Keratinocyte (primary cell): ENCODE results near the gene RBM8A. TPM values are rescaled to one million over a fixed set of nuclear protein-coding genes. Genes with fewer than 3 reads are reported as not detected.

ENCODE experiments used
- DNase-seq: peaks from one replicate; pipeline ENCODE4 v3.0.0-alpha.2; 2011; ENCODE audit warnings: low read depth, missing footprints, low spot score
- FAIRE-seq: peaks from 2 replicates; lab custom pipeline; 2011; peaks lifted over from hg19 to GRCh38; lab: Jason Lieb, UNC
- H2AFZ ChIP-seq: 2 replicates; pipeline ENCODE4 v1.6.0; 2012; ENCODE audit warnings: low read length, control low read depth, inconsistent platforms; ENCODE audit not compliant: control insufficient read depth
- H3K27ac ChIP-seq: 2 replicates; pipeline ENCODE4 v1.5.1; 2011; ENCODE audit warnings: low read length; ENCODE audit not compliant: control insufficient read depth, insufficient read depth
- H3K27me3 ChIP-seq: 3 replicates; pipeline ENCODE4 v1.6.0; 2011; ENCODE audit warnings: low read length; ENCODE audit not compliant: control insufficient read depth, insufficient read depth; ENCODE audit errors: extremely low read depth
- H3K36me3 ChIP-seq, 2 experiments: 2 replicates in 1 of 2; 3 replicates in 1 of 2; pipeline ENCODE4 v1.5.1; 2011; ENCODE audit warnings: low read length in 2 of 2, mild to moderate bottlenecking in 1 of 2; ENCODE audit not compliant: control insufficient read depth in 2 of 2, insufficient read depth in 2 of 2; ENCODE audit errors: extremely low read depth in 1 of 2
- H3K4me1 ChIP-seq: 3 replicates; pipeline ENCODE4 v1.5.1; 2011; ENCODE audit warnings: low read length; ENCODE audit not compliant: control insufficient read depth, insufficient read depth; ENCODE audit errors: extremely low read depth
- H3K4me2 ChIP-seq: 3 replicates; pipeline ENCODE4 v1.6.0; 2011; ENCODE audit warnings: low read depth, low read length; ENCODE audit not compliant: control insufficient read depth, insufficient read depth; ENCODE audit errors: extremely low read depth
- H3K4me3 ChIP-seq, 3 experiments: fragments of 200-600 bp in 1 of 3; sonication (generic) in 1 of 3; 2 replicates in 2 of 3; 3 replicates in 1 of 3; pipeline ENCODE4 v1.5.1; 2011 to 2016; ENCODE audit warnings: low read length in 3 of 3, mild to moderate bottlenecking in 3 of 3, control low read depth in 2 of 3, inconsistent platforms in 1 of 3, low read depth in 1 of 3, mixed read lengths in 1 of 3, mixed run types in 1 of 3, moderate library complexity in 1 of 3; ENCODE audit not compliant: control insufficient read depth in 2 of 3, insufficient read depth in 2 of 3; ENCODE audit errors: extremely low read depth in 1 of 3
- H3K79me2 ChIP-seq: 2 replicates; pipeline ENCODE4 v1.6.0; 2012; ENCODE audit warnings: low read length; ENCODE audit not compliant: control insufficient read depth, insufficient read depth
- H3K9ac ChIP-seq: 3 replicates; pipeline ENCODE4 v1.6.0; 2011; ENCODE audit warnings: low read length; ENCODE audit not compliant: control insufficient read depth, insufficient read depth; ENCODE audit errors: extremely low read depth
- H3K9me1 ChIP-seq: 3 replicates; pipeline ENCODE4 v1.6.0; 2011; ENCODE audit warnings: low read length; ENCODE audit not compliant: control insufficient read depth, insufficient read depth; ENCODE audit errors: extremely low read depth
- H3K9me3 ChIP-seq: 2 replicates; pipeline ENCODE4 v1.5.1; 2012; ENCODE audit warnings: low read depth, low read length; ENCODE audit not compliant: control insufficient read depth
- H4K20me1 ChIP-seq: 3 replicates; pipeline ENCODE4 v1.6.0; 2011; ENCODE audit warnings: low read length; ENCODE audit not compliant: control insufficient read depth, insufficient read depth; ENCODE audit errors: extremely low read depth
- EZH2 ChIP-seq: IDR thresholded peaks from one replicate; pipeline ENCODE4 v1.6.1; 2012; ENCODE audit warnings: inconsistent platforms, mild to moderate bottlenecking, low read length, moderate library complexity
- dilution Hi-C: fragments of 300-500 bp; cut with MboI; formaldehyde crosslinking; loops from one replicate; pipeline ENCODE4 v1.7.0; 2020; ENCODE audit warnings: low sequenced_read_pairs; ENCODE audit not compliant: extremely low pct_ligation_motif_present
- polyA plus RNA-seq, 5 experiments: library from polyadenylated mRNA; depleted of rRNA in 3 of 5; stranded (reverse) in 3 of 5; stranded (forward) in 1 of 5; unstranded in 1 of 5; fragments of >200 nt; gene quantifications; 1 replicate in 1 of 5; 2 replicates in 3 of 5; 3 replicates in 1 of 5; pipeline versions ENCODE4 v1.2.1 to v1.2.3, GENCODE V29; 2011 to 2012; ENCODE audit warnings: missing spikeins in 2 of 5, low read depth in 1 of 5, low replicate concordance in 1 of 5
- TF ChIP-seq, protein P1 (sequence below), 3 experiments: IDR thresholded peaks in 1 of 3; conservative IDR thresholded peaks in 1 of 3; optimal IDR thresholded peaks in 1 of 3; 2 replicates in 2 of 3; 3 replicates in 1 of 3; pipeline versions ENCODE3 to v1.5.1; 2011; ENCODE audit warnings: low read length in 3 of 3, mild to moderate bottlenecking in 3 of 3, moderate library complexity in 2 of 3, control low read depth in 1 of 3, inconsistent platforms in 1 of 3; ENCODE audit not compliant: insufficient read depth in 2 of 3; ENCODE audit errors: extremely low read depth in 1 of 3

Gene RBM8A
- polyA plus RNA-seq, 1 donor (not counting 4 experiments of a cell fraction or from before 2014, with no cell fraction given), result 209 TPM

DNA sequence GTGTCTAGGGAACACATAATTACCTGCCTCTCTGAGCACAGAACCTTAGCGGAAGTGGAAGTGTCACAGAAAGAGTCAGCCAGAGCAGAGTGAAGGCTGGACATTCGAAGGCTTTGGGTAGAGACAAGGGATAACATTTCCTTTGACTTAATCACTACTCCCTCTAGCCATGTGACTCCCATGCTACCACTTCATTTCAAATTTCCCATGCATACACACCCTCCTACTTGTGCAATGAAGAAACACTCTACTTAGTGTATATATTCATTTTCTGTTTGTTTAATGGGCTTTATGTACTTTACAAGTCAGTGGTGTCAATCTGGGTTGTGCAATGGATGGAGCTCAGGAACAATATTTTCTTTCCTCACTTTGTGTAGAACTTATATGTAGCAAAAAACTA, 48.6 kb downstream of the RBM8A start:
- Histone ChIP-seq H3K79me2 (no peaks in the 10 kb centered on the region), H3K4me2 (no peak overlapping the region), H3K4me3 (no peak overlapping the region), H3K27me3 (no peaks in the 10 kb centered on the region), H3K9me3 (no peaks in the 10 kb centered on the region), H3K36me3 (no peaks in the 10 kb centered on the region), H4K20me1 (no peaks in the 10 kb centered on the region), H3K27ac (no peak overlapping the region), H3K9me1 (no peaks in the 10 kb centered on the region), H2AFZ (no peak overlapping the region), H3K4me1 (peaks cover 12% of the 10 kb centered on the region), H3K9ac (no peak overlapping the region)
- DNase-seq, result no peak
- dilution Hi-C loops, result no loop called here
- TF ChIP-seq, protein P1, sequence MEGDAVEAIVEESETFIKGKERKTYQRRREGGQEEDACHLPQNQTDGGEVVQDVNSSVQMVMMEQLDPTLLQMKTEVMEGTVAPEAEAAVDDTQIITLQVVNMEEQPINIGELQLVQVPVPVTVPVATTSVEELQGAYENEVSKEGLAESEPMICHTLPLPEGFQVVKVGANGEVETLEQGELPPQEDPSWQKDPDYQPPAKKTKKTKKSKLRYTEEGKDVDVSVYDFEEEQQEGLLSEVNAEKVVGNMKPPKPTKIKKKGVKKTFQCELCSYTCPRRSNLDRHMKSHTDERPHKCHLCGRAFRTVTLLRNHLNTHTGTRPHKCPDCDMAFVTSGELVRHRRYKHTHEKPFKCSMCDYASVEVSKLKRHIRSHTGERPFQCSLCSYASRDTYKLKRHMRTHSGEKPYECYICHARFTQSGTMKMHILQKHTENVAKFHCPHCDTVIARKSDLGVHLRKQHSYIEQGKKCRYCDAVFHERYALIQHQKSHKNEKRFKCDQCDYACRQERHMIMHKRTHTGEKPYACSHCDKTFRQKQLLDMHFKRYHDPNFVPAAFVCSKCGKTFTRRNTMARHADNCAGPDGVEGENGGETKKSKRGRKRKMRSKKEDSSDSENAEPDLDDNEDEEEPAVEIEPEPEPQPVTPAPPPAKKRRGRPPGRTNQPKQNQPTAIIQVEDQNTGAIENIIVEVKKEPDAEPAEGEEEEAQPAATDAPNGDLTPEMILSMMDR (optimal IDR thresholded peaks at IDR 0.05 in 1 of 3, IDR thresholded peaks at IDR 0.05 in 1 of 3, conservative IDR thresholded peaks at IDR 0.05 in 1 of 3; ENCODE audit: extremely low read depth in 1 of 3, insufficient read depth in 2 of 3, low read length in 3 of 3), result no peak
- TF ChIP-seq EZH2, result no peak
- FAIRE-seq, result no peak

DNA sequence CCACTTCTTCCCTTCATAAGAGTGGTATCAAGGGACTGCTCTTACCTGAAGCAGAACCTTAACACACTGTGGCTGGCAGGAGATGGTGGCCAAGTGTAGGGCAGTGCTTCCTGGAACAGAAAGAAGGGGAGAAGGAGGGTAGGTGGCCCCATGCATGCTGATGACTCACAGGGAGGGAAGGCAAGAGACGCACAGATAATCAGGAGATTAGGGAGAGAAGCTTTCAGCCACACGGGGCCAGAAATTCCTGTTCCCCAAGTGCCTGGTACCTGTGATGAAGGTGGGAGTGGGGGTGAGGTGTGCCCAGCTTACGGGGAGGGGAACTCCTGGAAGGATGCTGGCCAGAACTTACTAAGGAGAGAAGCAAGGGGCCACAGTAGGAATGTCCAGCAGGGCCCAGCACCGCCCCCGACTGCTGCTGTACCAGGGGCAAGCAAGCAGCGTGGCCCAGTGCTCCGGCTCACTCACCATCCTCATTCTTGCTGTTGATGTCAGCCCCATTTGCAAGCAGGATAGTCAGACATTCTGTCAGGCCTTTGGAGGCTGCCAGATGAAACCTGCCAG, 49.3 kb downstream of the RBM8A start:
- Histone ChIP-seq H4K20me1 (no peaks in the 10 kb centered on the region), H3K9me1 (no peaks in the 10 kb centered on the region), H3K27me3 (peaks cover 4% of the 10 kb centered on the region), H3K4me1 (peaks cover 12% of the 10 kb centered on the region), H3K27ac (no peak overlapping the region), H2AFZ (peak overlapping the region; percentile 81), H3K9me3 (no peaks in the 10 kb centered on the region), H3K4me3 (no peak overlapping the region), H3K9ac (no peak overlapping the region), H3K36me3 (no peaks in the 10 kb centered on the region), H3K79me2 (no peaks in the 10 kb centered on the region), H3K4me2 (peak overlapping the region; percentile 43)
- FAIRE-seq, result peak; percentile 29
- no peak for DNase-seq
- dilution Hi-C loops, result no loop called here
- TF ChIP-seq, protein P1 (optimal IDR thresholded peaks at IDR 0.05 in 1 of 3, IDR thresholded peaks at IDR 0.05 in 1 of 3, conservative IDR thresholded peaks at IDR 0.05 in 1 of 3; ENCODE audit: extremely low read depth in 1 of 3, insufficient read depth in 2 of 3, low read length in 3 of 3), result no peak
- no peak for TF ChIP-seq EZH2
